Activated naive CD4-positive, alpha-beta T cell treated with anti-CD3 and anti-CD28 coated beads, Interleukin-2, amount 10 ng/mL, durations not matched to agents 7 days and 5 days (primary cell): ENCODE data around the gene RBBP6.
"Not testable (repeated sequence)": the region's sequence is repeated elsewhere in the genome, so short reads cannot be mapped to it uniquely, and the experiment has no call there.

Source experiments
- CTCF ChIA-PET: fragments of 350-600 bp; sonication (Branson Sonifier 250); formaldehyde crosslinking; loops from one replicate; lab custom pipeline; 2021; ENCODE audit warnings: antibody characterized with exemption; lab: Charles Lee
- DNase-seq: peaks from one replicate; pipeline ENCODE4 v3.0.0-alpha.2; 2020
- H3K27ac Mint-ChIP-seq: one replicate; pipeline ENCODE4 v1.8.0; 2021; ENCODE audit warnings: mild to moderate bottlenecking, moderate library complexity, mixed read lengths
- H3K27me3 Mint-ChIP-seq: one replicate; pipeline ENCODE4 v1.8.0; 2021; ENCODE audit warnings: mild to moderate bottlenecking, mixed read lengths
- H3K36me3 Mint-ChIP-seq: one replicate; pipeline ENCODE4 v1.8.0; 2021; ENCODE audit warnings: mixed read lengths
- H3K4me1 Mint-ChIP-seq: one replicate; pipeline ENCODE4 v1.8.0; 2021; ENCODE audit warnings: mixed read lengths
- H3K4me3 Mint-ChIP-seq: one replicate; pipeline ENCODE4 v1.8.0; 2021; ENCODE audit warnings: mild to moderate bottlenecking, moderate library complexity, mixed read lengths
- H3K9me3 Mint-ChIP-seq: one replicate; pipeline ENCODE4 v1.8.0; 2021; ENCODE audit warnings: mixed read lengths

RBBP6 gene, protein sequence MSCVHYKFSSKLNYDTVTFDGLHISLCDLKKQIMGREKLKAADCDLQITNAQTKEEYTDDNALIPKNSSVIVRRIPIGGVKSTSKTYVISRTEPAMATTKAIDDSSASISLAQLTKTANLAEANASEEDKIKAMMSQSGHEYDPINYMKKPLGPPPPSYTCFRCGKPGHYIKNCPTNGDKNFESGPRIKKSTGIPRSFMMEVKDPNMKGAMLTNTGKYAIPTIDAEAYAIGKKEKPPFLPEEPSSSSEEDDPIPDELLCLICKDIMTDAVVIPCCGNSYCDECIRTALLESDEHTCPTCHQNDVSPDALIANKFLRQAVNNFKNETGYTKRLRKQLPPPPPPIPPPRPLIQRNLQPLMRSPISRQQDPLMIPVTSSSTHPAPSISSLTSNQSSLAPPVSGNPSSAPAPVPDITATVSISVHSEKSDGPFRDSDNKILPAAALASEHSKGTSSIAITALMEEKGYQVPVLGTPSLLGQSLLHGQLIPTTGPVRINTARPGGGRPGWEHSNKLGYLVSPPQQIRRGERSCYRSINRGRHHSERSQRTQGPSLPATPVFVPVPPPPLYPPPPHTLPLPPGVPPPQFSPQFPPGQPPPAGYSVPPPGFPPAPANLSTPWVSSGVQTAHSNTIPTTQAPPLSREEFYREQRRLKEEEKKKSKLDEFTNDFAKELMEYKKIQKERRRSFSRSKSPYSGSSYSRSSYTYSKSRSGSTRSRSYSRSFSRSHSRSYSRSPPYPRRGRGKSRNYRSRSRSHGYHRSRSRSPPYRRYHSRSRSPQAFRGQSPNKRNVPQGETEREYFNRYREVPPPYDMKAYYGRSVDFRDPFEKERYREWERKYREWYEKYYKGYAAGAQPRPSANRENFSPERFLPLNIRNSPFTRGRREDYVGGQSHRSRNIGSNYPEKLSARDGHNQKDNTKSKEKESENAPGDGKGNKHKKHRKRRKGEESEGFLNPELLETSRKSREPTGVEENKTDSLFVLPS (N-terminal part only)

GRCh38 chr16:24539295-24539849, at the start of gene RBBP6:
RBBP6 (plus strand) TSS chr16:24539566; CDS start chr16:24540627, 1,061 bp downstream.
- no peaks in the 10 kb centered on the region for H3K9me3 Mint-ChIP-seq
- CTCF ChIA-PET, result interaction anchor here (1.4 kb wide), 2 partner anchors 22 to 34 kb away, joined by 6 to 8 read pairs; no protein-coding TSS in a partner anchor
- peak within 1 kb of the TSS; percentile 97 for H3K4me3 Mint-ChIP-seq
- peaks cover 36% of the 10 kb centered on the region for H3K4me1 Mint-ChIP-seq
- DNase-seq, result peak; percentile 91
- H3K27ac Mint-ChIP-seq, result peak within 1 kb of the TSS; percentile 100
- H3K36me3 Mint-ChIP-seq, result peaks cover 25% of the 10 kb centered on the region
- peaks cover 5% of the 10 kb centered on the region for H3K27me3 Mint-ChIP-seq

GRCh38 chr16:24490866-24491265, 48.5 kb upstream of the RBBP6 start:
- Mint-ChIP-seq H3K4me1 (no peaks in the 10 kb centered on the region), H3K27ac (no peak overlapping the region), H3K27me3 (peaks cover 15% of the 10 kb centered on the region), H3K36me3 (no peaks in the 10 kb centered on the region), H3K4me3 (no peak overlapping the region), H3K9me3 (peaks cover 2% of the 10 kb centered on the region)
- DNase-seq, result no peak
- CTCF ChIA-PET, result no interaction called here

GRCh38 chr16:24491731-24492130, 47.6 kb upstream of the RBBP6 start:
- peaks cover 2% of the 10 kb centered on the region for H3K9me3 Mint-ChIP-seq
- CTCF ChIA-PET, result no interaction called here
- no peak overlapping the region for H3K4me3 Mint-ChIP-seq
- no peak for DNase-seq
- no peaks in the 10 kb centered on the region for H3K4me1 Mint-ChIP-seq
- H3K27me3 Mint-ChIP-seq, result peaks cover 15% of the 10 kb centered on the region
- no peaks in the 10 kb centered on the region for H3K36me3 Mint-ChIP-seq
- no peak overlapping the region for H3K27ac Mint-ChIP-seq

DNA sequence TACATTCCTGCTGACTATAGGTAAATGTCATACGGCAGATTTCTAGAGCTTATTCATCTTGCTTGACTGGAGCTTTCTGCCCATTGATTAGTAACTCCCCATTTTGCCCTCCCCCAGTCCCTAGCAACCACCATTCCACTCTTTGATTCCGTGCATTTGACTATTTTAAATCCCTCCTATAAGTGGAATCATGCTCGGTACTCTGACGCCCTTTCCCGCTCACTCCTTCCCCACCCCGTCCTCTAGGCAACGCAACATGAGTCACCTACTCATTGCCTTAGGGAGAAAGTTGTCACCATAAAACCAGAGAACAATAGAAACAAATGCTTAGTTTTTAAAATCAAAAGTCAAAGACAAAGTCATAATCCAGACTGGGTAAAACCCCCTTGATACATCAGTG, 45.5 kb upstream of the RBBP6 start:
- DNase-seq, result no peak
- Mint-ChIP-seq H3K36me3 (no peaks in the 10 kb centered on the region), H3K4me3 (no peak overlapping the region), H3K27ac (no peak overlapping the region), H3K4me1 (no peaks in the 10 kb centered on the region), H3K27me3 (peaks cover 20% of the 10 kb centered on the region), H3K9me3 (no peaks in the 10 kb centered on the region)
- CTCF ChIA-PET, result interaction anchor here (1.7 kb wide), 1 partner anchor 11 kb away, joined by 7 read pairs; no protein-coding TSS in a partner anchor

GRCh38 chr16:24495207-24495606, 44.2 kb upstream of the RBBP6 start:
- CTCF ChIA-PET, result interaction anchor here (1.7 kb wide), 1 partner anchor 9 kb away, joined by 7 read pairs; no protein-coding TSS in a partner anchor
- H3K27me3 Mint-ChIP-seq, result peaks cover 24% of the 10 kb centered on the region
- not testable (repeated sequence) for H3K27ac Mint-ChIP-seq, H3K9me3 Mint-ChIP-seq, DNase-seq, H3K36me3 Mint-ChIP-seq, H3K4me3 Mint-ChIP-seq, H3K4me1 Mint-ChIP-seq

DNA sequence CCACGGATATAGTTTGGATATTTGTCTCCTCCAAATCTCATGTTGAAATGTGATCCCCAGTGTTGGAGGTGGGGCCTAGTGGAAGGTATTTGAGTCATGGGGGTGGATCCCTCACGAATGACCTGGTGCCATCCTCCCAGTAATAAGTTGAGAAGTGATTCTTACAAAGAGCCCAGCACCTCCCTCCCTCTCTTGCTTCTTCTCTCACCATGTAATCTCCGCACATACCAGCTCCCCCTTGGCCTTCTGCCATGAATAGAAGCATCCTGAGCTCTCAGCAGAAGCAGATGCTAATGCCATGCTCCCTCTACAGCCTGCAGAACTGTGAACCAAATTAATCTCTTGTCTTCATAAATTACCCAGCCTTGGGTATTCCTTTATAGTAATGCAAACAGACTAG, 41.9 kb upstream of the RBBP6 start:
- CTCF ChIA-PET, result no interaction called here
- H3K9me3 Mint-ChIP-seq, result no peaks in the 10 kb centered on the region
- no peaks in the 10 kb centered on the region for H3K36me3 Mint-ChIP-seq
- no peak for DNase-seq
- H3K27ac Mint-ChIP-seq, result no peak overlapping the region
- no peak overlapping the region for H3K4me3 Mint-ChIP-seq
- no peaks in the 10 kb centered on the region for H3K4me1 Mint-ChIP-seq
- H3K27me3 Mint-ChIP-seq, result peaks cover 31% of the 10 kb centered on the region

DNA sequence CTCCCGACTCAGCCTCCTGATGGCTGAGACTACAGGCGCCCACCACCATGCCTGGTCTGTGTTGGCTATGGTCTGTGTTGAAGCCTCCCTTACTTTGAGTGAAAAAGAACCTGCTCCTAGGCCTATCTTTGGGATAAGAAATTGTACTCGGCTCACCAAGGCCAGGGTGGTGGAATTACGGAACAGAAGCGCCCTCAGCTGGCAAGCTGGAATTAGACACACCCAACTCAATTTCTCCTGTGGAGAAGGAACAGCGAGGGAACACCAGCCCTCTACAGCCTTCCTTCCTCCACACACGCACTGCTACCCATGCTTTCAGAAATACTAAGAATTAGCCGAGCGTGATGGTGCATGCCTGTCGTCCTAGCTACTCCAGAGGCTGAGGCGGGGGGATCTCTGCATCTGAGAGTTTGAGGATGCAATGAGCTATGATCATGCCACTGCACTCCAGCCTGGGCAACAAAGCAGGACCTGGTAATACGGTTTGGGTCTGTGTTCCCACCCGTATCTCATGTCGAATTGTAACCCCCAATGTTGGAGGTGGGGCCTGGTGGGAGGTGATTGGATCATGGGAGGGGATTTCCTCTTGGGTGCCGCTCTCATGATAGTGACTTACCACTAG, 40.1 kb upstream of the RBBP6 start:
- CTCF ChIA-PET, result interaction anchor here (0.8 to 1.9 kb wide), 5 partner anchors 246 to 702 kb away, joined by 3 to 8 read pairs (median 4); no protein-coding TSS in a partner anchor
- Mint-ChIP-seq H3K27me3 (peaks cover 33% of the 10 kb centered on the region), H3K36me3 (no peaks in the 10 kb centered on the region), H3K4me1 (no peaks in the 10 kb centered on the region), H3K27ac (no peak overlapping the region), H3K9me3 (no peaks in the 10 kb centered on the region), H3K4me3 (no peak overlapping the region)
- DNase-seq, result no peak

GRCh38 chr16:24504472-24505345, 34.7 kb upstream of the RBBP6 start:
- CTCF ChIA-PET, result interaction anchor here (0.8 to 2.7 kb wide), 19 partner anchors 10 to 1069 kb away, joined by 3 to 24 read pairs (median 6); partner anchors contain the start of gene RBBP6
- no peak overlapping the region for H3K4me3 Mint-ChIP-seq
- H3K27ac Mint-ChIP-seq, result no peak overlapping the region
- H3K27me3 Mint-ChIP-seq, result peaks cover 61% of the 10 kb centered on the region
- H3K9me3 Mint-ChIP-seq, result no peaks in the 10 kb centered on the region
- H3K4me1 Mint-ChIP-seq, result no peaks in the 10 kb centered on the region
- DNase-seq, result peak; percentile 67
- H3K36me3 Mint-ChIP-seq, result no peaks in the 10 kb centered on the region

DNA sequence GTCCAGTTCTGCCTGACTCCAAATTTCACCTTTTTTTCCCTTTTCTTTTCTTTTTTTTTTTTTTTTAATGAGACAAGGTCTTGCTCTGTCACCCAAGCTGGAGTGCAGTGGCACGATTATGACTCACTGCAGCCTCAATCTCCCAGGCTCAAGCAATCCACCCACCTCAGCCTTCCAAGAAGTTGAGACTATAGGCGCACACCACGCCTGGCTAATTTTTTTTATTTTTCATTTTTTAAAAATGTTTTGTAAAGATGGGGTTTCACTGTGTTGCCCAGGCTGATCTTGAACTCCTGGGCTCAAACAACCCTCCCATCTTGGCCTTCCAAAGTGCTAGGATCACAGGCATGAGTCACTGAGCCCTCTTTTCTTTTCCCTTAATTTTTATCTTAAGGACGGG, 33.4 kb upstream of the RBBP6 start:
- H3K27ac Mint-ChIP-seq, result no peak overlapping the region
- no peaks in the 10 kb centered on the region for H3K4me1 Mint-ChIP-seq
- no peak overlapping the region for H3K4me3 Mint-ChIP-seq
- CTCF ChIA-PET, result interaction anchor here (0.6 to 2.1 kb wide), 7 partner anchors 10 to 490 kb away, joined by 3 to 13 read pairs (median 8); partner anchors contain the start of gene RBBP6
- no peaks in the 10 kb centered on the region for H3K9me3 Mint-ChIP-seq
- peaks cover 51% of the 10 kb centered on the region for H3K27me3 Mint-ChIP-seq
- H3K36me3 Mint-ChIP-seq, result no peaks in the 10 kb centered on the region
- no peak for DNase-seq

- CTCF ChIA-PET, result interaction anchor here (1.3 kb wide), 1 partner anchor 465 kb away, joined by 3 read pairs; no protein-coding TSS in a partner anchor
- no peak overlapping the region for H3K27ac Mint-ChIP-seq
- H3K9me3 Mint-ChIP-seq, result no peaks in the 10 kb centered on the region
- H3K4me3 Mint-ChIP-seq, result no peak overlapping the region
- peaks cover 50% of the 10 kb centered on the region for H3K27me3 Mint-ChIP-seq
- DNase-seq, result no peak
- H3K36me3 Mint-ChIP-seq, result no peaks in the 10 kb centered on the region
- no peaks in the 10 kb centered on the region for H3K4me1 Mint-ChIP-seq
Observed at GRCh38 chr16:24507959-24508480, 31.3 kb upstream of the RBBP6 start.

DNA sequence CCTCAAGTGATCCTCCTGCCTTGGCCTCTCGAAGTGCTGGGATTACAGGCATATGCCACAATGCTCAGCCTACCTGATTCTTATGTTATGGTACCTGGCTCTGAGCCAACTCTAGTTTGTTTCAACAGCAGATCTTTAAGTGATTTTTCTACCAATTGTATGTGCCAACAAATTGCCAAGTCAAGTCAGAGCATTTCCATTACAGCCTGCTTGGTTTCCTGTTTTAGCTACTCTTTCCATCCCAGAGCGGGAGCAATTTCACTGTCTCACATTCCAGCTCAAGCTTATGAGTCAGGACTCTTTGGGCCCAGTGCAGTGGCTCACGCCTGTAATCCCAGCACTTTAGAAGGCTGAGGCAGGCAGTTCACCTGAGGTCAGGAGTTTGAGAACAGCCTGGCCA, 30.8 kb upstream of the RBBP6 start:
- no peak for DNase-seq

GRCh38 chr16:24509536-24509935, 29.8 kb upstream of the RBBP6 start:
- CTCF ChIA-PET, result no interaction called here
- H3K9me3 Mint-ChIP-seq, result no peaks in the 10 kb centered on the region
- peaks cover 46% of the 10 kb centered on the region for H3K27me3 Mint-ChIP-seq
- H3K4me1 Mint-ChIP-seq, result no peaks in the 10 kb centered on the region
- no peak overlapping the region for H3K27ac Mint-ChIP-seq
- DNase-seq, result no peak
- no peak overlapping the region for H3K4me3 Mint-ChIP-seq
- H3K36me3 Mint-ChIP-seq, result no peaks in the 10 kb centered on the region

More for the DNA sequence above, 30.8 kb upstream of the RBBP6 start:
- Mint-ChIP-seq H3K27ac (no peak overlapping the region), H3K4me1 (no peaks in the 10 kb centered on the region), H3K27me3 (peaks cover 48% of the 10 kb centered on the region), H3K9me3 (no peaks in the 10 kb centered on the region), H3K4me3 (no peak overlapping the region), H3K36me3 (no peaks in the 10 kb centered on the region)
- CTCF ChIA-PET, result interaction anchor here (1.3 kb wide), 1 partner anchor 466 kb away, joined by 3 read pairs; no protein-coding TSS in a partner anchor
